Cardiac fibroblast (primary cell): ENCODE measurements around the gene NHSL2.

Experiments
- DNase-seq, 2 donors: peaks; one replicate each; pipeline versions ENCODE4 v3.0.0 to v3.0.0-alpha.2; 2010; ENCODE audit warnings: low read depth in 2 of 2
- H3K4me3 ChIP-seq, 2 donors: replicated peaks in 1 of 2; 1 replicate in 1 of 2; 2 replicates in 1 of 2; pipeline ENCODE4 v1.5.1; 2011; ENCODE audit warnings: low read depth in 2 of 2, low read length in 2 of 2, mild to moderate bottlenecking in 2 of 2, moderate library complexity in 1 of 2
- TF ChIP-seq, protein P1 (sequence below): IDR thresholded peaks from one replicate; pipeline ENCODE4 v1.5.1; 2011; ENCODE audit warnings: low read depth, mild to moderate bottlenecking, low read length, inconsistent platforms

Gene NHSL2

GRCh38 chrX:72042852-72043248 is 132.2 kb downstream of the NHSL2 start:
- no peak overlapping the region for H3K4me3 ChIP-seq
- TF ChIP-seq, protein P1, sequence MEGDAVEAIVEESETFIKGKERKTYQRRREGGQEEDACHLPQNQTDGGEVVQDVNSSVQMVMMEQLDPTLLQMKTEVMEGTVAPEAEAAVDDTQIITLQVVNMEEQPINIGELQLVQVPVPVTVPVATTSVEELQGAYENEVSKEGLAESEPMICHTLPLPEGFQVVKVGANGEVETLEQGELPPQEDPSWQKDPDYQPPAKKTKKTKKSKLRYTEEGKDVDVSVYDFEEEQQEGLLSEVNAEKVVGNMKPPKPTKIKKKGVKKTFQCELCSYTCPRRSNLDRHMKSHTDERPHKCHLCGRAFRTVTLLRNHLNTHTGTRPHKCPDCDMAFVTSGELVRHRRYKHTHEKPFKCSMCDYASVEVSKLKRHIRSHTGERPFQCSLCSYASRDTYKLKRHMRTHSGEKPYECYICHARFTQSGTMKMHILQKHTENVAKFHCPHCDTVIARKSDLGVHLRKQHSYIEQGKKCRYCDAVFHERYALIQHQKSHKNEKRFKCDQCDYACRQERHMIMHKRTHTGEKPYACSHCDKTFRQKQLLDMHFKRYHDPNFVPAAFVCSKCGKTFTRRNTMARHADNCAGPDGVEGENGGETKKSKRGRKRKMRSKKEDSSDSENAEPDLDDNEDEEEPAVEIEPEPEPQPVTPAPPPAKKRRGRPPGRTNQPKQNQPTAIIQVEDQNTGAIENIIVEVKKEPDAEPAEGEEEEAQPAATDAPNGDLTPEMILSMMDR: no peak
- no peak for DNase-seq

DNA sequence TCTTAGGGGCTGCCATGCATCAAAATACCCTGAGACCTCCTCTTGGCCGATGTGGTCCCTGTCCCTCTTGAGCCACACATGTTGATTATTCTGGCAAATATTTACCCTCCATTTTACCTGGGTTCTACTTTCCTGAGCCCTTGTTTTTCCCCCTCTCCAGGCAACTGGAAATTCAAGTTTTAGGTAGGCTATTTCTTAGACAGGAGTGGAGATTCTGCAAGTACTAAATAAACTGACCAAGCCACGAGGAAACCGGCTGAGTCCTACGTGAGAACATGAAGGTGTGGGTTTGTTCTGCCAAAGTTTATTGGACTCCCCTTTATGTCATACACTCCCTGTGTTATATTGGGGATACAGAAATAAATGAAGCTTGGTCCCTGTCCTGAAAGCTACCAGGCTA is 133.0 kb downstream of the NHSL2 start:
- TF ChIP-seq, protein P1: no peak
- no peak for DNase-seq
- H3K4me3 ChIP-seq: no peak overlapping the region

GRCh38 chrX:72045141-72045540 is 134.5 kb downstream of the NHSL2 start:
- no peak for DNase-seq
- TF ChIP-seq, protein P1: no peak
- no peak overlapping the region for H3K4me3 ChIP-seq

DNA sequence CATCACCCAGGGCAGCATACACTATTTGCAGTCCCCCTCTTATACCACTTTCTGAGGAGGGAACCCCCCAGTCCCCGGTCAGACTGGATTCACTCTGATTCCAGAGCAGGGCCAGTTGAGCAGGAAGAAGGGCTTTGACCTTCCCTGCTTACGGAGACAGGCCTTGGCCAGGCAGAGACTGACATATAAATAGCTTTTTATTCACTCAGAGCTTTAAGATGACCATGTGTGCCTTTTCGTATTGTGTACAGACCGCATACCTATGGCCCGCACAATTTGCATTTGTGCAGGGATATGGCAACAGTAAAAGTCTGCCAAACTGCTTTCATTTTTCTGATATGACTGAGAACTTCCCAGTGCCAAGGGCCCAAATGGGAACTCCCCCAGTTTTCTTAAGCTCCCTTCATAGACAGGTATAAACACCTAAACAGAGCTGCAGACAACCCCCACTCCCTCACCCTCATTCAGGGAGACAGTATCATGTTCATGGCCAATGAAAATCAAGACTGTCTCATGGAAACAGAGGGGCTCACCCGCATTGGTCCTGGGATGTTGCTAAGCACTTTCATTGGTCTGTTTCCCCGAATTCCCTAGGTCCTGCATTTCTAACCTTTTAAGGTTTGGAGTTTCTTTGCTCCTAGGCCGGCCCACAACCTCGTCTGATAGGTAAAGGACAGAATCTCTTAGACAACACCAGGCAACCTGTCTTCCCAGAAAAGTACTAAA is 135.1 kb downstream of the NHSL2 start:
- H3K4me3 ChIP-seq: no peak overlapping the region
- TF ChIP-seq, protein P1: no peak

GRCh38 chrX:72046447-72046846 is 135.8 kb downstream of the NHSL2 start:
- TF ChIP-seq, protein P1: no peak
- no peak for DNase-seq
- no peak overlapping the region for H3K4me3 ChIP-seq

More for the DNA sequence above, 135.1 kb downstream of the NHSL2 start:
- no peak for DNase-seq

DNA sequence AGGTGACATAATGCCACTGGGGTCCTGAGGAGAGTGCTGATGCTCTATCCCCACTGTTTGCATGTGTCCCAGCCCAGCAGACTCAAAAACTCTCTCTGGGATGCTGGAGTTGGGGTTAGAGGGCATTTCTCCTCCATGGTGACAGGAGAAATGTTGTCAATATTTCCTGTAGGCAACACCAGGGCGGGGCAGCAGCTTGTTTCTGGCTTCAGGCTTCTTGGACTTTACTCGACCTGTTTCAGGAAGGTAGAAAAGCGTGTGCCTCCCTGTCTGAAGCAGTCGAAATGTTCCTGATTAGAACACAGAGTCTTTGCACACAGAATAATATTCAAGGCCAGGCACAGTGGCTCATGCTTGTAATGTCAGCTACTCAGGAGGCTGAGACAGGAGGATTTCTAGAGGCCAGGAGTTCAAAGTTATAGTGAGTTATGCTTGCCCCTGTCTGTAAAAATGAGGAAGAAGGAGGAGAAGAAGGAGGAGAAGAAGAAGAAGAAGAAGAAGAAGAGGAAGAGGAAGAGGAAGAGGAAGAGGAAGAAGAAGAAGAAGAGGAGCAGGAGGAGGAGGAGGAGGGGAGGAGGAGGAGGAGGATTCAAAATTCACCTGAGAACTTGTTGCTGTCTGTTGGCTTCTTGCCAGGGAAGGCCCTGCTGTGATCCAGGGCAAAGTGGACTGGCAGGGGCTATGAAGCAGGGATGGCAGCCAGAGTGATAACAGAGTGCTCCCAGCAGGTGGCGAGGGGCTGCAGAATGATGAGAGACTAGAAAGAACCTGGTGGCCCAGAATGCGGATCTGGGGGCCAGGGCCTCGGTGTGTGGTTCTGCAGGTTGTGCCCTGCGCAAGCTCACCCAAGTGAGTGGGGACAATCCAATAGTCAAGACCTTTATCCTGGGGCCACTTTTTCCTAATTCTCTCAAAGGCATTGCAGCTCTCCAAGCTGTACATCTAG is 138.1 kb downstream of the NHSL2 start:
- TF ChIP-seq, protein P1: no peak
- no peak for DNase-seq
- H3K4me3 ChIP-seq: no peak overlapping the region
